ENCODE results near the gene PERM1. TPM values are rescaled to one million over a fixed set of nuclear protein-coding genes. Genes with fewer than 3 reads are reported as not detected.
A peak's percentile ranks its signal among the peaks of the same experiment; 100 is the strongest.

The PERM1 gene
- total and polyA plus RNA-seq, 2 of the 13 experiments (the other 11 are each of a cell fraction or from before 2014, with no cell fraction given), result 0.04 to 0.29 TPM

DNA sequence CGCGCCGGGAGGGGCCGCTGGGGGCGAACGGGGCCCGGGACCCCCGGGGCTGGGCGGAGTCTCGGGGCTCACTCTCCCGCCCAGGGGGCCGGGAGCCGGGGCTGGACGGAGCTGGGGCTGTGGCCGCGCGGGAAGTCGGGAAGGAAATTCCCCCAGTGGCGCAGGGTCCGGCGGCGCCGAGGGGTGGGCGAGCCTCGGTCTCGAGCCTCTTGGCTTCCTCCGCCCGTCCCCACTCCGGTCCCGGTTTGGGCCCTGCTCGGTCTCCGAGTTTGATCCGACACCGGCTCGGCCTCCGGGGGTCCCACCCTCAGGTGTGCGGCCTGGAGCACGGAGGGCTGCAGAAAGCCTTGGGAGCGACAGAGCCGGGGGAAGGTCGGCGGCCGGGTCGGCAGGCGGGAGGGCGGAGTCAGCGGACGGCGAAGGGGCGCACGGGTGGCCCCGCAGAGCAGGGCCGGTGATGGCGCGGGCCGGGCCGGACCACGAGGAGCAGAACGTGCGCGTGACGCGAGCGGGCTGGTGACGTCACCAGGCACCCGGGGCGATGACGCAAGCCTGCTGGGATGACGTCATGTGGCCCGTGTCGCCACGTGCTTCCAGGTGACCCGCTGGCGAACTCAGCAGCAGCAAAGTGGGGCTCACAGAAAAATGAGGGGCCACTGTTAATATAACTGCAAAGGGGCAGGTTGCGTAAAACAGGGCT is 18.6 kb upstream of the PERM1 start (continued):
- TF ChIP-seq, protein P1, sequence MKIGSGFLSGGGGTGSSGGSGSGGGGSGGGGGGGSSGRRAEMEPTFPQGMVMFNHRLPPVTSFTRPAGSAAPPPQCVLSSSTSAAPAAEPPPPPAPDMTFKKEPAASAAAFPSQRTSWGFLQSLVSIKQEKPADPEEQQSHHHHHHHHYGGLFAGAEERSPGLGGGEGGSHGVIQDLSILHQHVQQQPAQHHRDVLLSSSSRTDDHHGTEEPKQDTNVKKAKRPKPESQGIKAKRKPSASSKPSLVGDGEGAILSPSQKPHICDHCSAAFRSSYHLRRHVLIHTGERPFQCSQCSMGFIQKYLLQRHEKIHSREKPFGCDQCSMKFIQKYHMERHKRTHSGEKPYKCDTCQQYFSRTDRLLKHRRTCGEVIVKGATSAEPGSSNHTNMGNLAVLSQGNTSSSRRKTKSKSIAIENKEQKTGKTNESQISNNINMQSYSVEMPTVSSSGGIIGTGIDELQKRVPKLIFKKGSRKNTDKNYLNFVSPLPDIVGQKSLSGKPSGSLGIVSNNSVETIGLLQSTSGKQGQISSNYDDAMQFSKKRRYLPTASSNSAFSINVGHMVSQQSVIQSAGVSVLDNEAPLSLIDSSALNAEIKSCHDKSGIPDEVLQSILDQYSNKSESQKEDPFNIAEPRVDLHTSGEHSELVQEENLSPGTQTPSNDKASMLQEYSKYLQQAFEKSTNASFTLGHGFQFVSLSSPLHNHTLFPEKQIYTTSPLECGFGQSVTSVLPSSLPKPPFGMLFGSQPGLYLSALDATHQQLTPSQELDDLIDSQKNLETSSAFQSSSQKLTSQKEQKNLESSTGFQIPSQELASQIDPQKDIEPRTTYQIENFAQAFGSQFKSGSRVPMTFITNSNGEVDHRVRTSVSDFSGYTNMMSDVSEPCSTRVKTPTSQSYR (CRISPR knock-in tag; IDR thresholded peaks at IDR 0.05; ENCODE audit: borderline replicate concordance), result peak; percentile 70
- no peak for TF ChIP-seq ZNF841 (CRISPR knock-in tag; IDR thresholded peaks at IDR 0.05; ENCODE audit: borderline replicate concordance)

DNA sequence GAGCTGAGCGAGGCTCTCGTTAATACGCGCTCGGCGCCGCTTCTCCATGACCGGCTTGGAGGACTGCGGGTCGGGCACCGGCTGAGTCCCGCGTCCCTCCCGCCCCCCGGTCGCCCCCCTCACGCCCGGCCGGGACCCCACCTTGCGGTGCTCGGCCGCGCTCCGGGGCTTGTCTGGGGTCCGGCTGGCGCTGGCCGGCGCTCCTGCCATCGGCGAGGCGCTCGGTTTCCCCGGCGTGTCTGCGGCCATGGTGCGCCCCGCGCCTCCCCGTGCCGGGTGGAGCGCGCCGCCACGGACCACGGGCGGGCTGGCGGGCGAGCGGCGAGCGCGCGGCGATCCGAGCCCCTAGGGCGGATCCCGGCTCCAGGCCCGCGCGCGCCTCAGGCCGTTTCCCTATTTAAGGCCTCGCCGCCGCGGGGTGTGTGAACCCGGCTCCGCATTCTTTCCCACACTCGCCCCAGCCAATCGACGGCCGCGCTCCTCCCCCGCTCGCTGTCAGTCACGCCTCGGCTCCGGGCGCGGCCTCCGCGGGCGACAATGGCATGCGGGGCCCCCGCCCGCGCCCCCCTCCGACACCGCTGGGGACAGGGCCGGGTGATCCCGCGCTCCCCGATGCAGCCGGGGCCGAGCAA is 17.9 kb upstream of the PERM1 start, which contains the start of gene HES4:
TSS of gene HES4 (minus strand) at position 373 of the 632 bp plus-strand sequence. CDS start at position 249, 124 bp downstream.
- H3K4me1 ChIP-seq (ENCODE audit: insufficient read depth, low read length), result peaks cover 63% of the 10 kb centered on the region
- peaks cover 4% of the 10 kb centered on the region; the same call in 1 of the 2 replicates for H4K20me1 ChIP-seq (ENCODE audit: insufficient read depth, low read length)
- no peaks in the 10 kb centered on the region for H3K27me3 ChIP-seq (ENCODE audit: control insufficient read depth in 1 of 2, insufficient read depth in 2 of 2, low read length in 2 of 2)
- peak within 1 kb of the TSS; percentile 97 for H3K9ac ChIP-seq (ENCODE audit: insufficient read depth, low read depth, low read length)
- FAIRE-seq (no peak), DNase-seq (ENCODE audit: low spot score) (peak; percentile 87), ATAC-seq (peak; percentile 59)
- in situ Hi-C loops (cut with HindIII; ENCODE audit: extremely low pct_ligation_motif_present, low pct_unique_long_range_greater_than_20kb) (no loop called here), intact Hi-C loops (cut with micrococcal nuclease; ENCODE audit: unreplicated experiment) (loop anchor here (10.0 kb wide), 1 partner anchor 235 kb away; the partner anchor contains the start of genes B3GALT6 and SDF4)
- POLR2A ChIA-PET, result interaction anchor here (0.7 to 3.2 kb wide), 7 partner anchors 14 to 231 kb away, joined by 3 to 13 read pairs (median 3); partner anchors contain the start of genes ISG15 and PERM1
- no CpG with 5 or more reads among the region's 95 CpGs for WGBS (ENCODE audit: low lambda C conversion rate)
- H3K27ac ChIP-seq (ENCODE audit: extremely low read length, insufficient read depth, low read length), result peak within 1 kb of the TSS; percentile 97
- H3K9me3 ChIP-seq (ENCODE audit: low read length), result no peaks in the 10 kb centered on the region
- no TSS peak for BruUV-seq (replicated peaks)
- CTCF ChIA-PET (ENCODE audit: low intra/inter-chr PET ratio, low total read pairs), result no interaction called here
- H2AFZ ChIP-seq (ENCODE audit: low read length), result no peak within 1 kb of the TSS
- peaks cover 15% of the 10 kb centered on the region for H3K79me2 ChIP-seq (ENCODE audit: insufficient read depth, low read length)
- H3K36me3 ChIP-seq (replicated peaks in 1 of 2; ENCODE audit: control insufficient read depth in 1 of 2, insufficient read depth in 2 of 2, low read length in 2 of 2), result no peaks in the 10 kb centered on the region
- peak within 1 kb of the TSS; percentile 63 to 78 (median 78) for H3K4me3 ChIP-seq (replicated peaks in 1 of 3; ENCODE audit: insufficient read depth in 1 of 3, low read depth in 2 of 3, low read length in 3 of 3)
- peak within 1 kb of the TSS; percentile 92 for H3K4me2 ChIP-seq (ENCODE audit: low read depth, low read length)
- TF ChIP-seq, protein P2, sequence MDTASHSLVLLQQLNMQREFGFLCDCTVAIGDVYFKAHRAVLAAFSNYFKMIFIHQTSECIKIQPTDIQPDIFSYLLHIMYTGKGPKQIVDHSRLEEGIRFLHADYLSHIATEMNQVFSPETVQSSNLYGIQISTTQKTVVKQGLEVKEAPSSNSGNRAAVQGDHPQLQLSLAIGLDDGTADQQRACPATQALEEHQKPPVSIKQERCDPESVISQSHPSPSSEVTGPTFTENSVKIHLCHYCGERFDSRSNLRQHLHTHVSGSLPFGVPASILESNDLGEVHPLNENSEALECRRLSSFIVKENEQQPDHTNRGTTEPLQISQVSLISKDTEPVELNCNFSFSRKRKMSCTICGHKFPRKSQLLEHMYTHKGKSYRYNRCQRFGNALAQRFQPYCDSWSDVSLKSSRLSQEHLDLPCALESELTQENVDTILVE (CRISPR knock-in tag; IDR thresholded peaks at IDR 0.05), result 0 out of 2 replicates have a peak, but pooled peaks have one; percentile 96
- TF ChIP-seq ZNF816 (CRISPR knock-in tag; IDR thresholded peaks at IDR 0.05; ENCODE audit: borderline replicate concordance) (0 out of 2 replicates have a peak, but pooled peaks have one; percentile 4), NFKB2 (CRISPR knock-in tag; IDR thresholded peaks at IDR 0.05; ENCODE audit: borderline replicate concordance) (no peak), SNAI1 (CRISPR knock-in tag; IDR thresholded peaks at IDR 0.05; ENCODE audit: borderline replicate concordance) (no peak), ZBTB3 (CRISPR knock-in tag; IDR thresholded peaks at IDR 0.05; ENCODE audit: borderline replicate concordance, low read depth) (peak; percentile 62; the same call in 1 of the 2 replicates), SRSF1 (optimal IDR thresholded peaks at IDR 0.05; ENCODE audit: low read depth, low read length) (no peak), SALL2 (CRISPR knock-in tag; IDR thresholded peaks at IDR 0.05) (no peak), SMARCC2 (IDR thresholded peaks at IDR 0.05) (no peak), ATM (IDR thresholded peaks at IDR 0.05; ENCODE audit: borderline replicate concordance) (no peak), EED (CRISPR knock-in tag; IDR thresholded peaks at IDR 0.05) (no peak)
- TF ChIP-seq, protein P3, sequence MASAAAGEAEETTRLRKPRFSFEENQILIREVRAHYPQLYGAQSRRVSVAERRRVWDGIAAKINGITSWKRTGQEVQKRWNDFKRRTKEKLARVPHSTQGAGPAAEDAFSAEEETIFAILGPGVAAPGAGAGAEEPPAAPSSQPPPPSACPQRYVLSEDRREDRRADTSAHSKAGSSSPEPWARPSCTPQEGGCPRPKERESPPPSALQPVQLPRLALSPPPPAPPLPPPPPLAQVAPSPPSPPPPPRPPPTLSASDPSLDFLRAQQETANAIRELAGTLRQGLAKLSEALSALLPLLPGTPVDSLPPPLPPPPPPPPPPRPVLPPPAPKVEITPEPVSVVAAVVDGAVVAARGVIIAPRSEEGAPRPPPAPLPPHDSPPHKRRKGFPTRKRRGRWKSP (CRISPR knock-in tag; IDR thresholded peaks at IDR 0.05), result no peak
- TF ChIP-seq, protein P4, sequence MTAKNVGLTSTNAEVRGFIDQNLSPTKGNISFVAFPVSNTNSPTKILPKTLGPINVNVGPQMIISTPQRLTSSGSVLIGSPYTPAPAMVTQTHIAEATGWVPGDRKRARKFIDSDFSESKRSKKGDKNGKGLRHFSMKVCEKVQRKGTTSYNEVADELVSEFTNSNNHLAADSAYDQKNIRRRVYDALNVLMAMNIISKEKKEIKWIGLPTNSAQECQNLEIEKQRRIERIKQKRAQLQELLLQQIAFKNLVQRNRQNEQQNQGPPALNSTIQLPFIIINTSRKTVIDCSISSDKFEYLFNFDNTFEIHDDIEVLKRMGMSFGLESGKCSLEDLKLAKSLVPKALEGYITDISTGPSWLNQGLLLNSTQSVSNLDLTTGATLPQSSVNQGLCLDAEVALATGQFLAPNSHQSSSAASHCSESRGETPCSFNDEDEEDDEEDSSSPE (CRISPR knock-in tag; IDR thresholded peaks at IDR 0.05), result peak; percentile 63; the same call in 1 of the 2 replicates
